IMR-90 (cell line): ENCODE data around the gene ATP2B1. TPM values are rescaled to one million over a fixed set of nuclear protein-coding genes. Genes with fewer than 3 reads are reported as not detected.

Experiments used
- ATAC-seq: fragments of 200-7000 bp; cut with Tn5 transposase; 2 replicates; pipeline ENCODE4 v1.9.1; 2020; ENCODE audit warnings: low read depth, mild to moderate bottlenecking, moderate library complexity
- BruUV-seq: library from RNA; stranded (reverse); fragments of 400-500 nt; replicated peaks from 2 replicates; lab custom pipeline; 2021; lab: Mats Ljungman, UMichigan
- CTCF ChIA-PET: fragments of 300-600 bp; formaldehyde crosslinking; extraction: SDS; loops from one replicate; lab custom pipeline; 2021; ENCODE audit warnings: antibody characterized with exemption; lab: Yijun Ruan, JAX
- POLR2A ChIA-PET: fragments of 300-600 bp; sonication (Branson Sonifier 250); formaldehyde crosslinking; loops from one replicate; lab custom pipeline; 2022; ENCODE audit warnings: antibody characterized with exemption; ENCODE audit not compliant: unreplicated experiment; lab: Charles Lee
- DNase-seq: peaks from one replicate; pipeline ENCODE4 v3.0.0; 2013
- H2AFZ ChIP-seq: replicated peaks from 2 replicates; pipeline ENCODE3; 2013; ENCODE audit warnings: low read length, mild to moderate bottlenecking; ENCODE audit not compliant: poor library complexity
- H2AK5ac ChIP-seq: 2 replicates; pipeline ENCODE4 v1.6.1; 2013; ENCODE audit warnings: low read depth, low read length, inconsistent platforms
- H2AK9ac ChIP-seq: replicated peaks from 2 replicates; pipeline ENCODE3; 2013; ENCODE audit warnings: mild to moderate bottlenecking, low read depth, low read length, moderate library complexity; ENCODE audit not compliant: poor library complexity
- H2BK120ac ChIP-seq: 2 replicates; pipeline ENCODE4 v1.6.1; 2013; ENCODE audit warnings: low read depth, low read length, inconsistent platforms
- H2BK15ac ChIP-seq: 3 replicates; pipeline ENCODE4 v1.6.1; 2013; ENCODE audit warnings: low read depth, low read length, inconsistent platforms
- H2BK20ac ChIP-seq: 2 replicates; pipeline ENCODE4 v1.6.1; 2013; ENCODE audit warnings: low read depth, mild to moderate bottlenecking, inconsistent platforms, low read length, moderate library complexity
- H2BK5ac ChIP-seq: 2 replicates; pipeline ENCODE4 v1.6.1; 2013; ENCODE audit warnings: mild to moderate bottlenecking, low read depth, low read length, inconsistent platforms; ENCODE audit not compliant: poor library complexity, severe bottlenecking
- H3K14ac ChIP-seq: replicated peaks from 2 replicates; pipeline ENCODE4 v1.6.1; 2013; ENCODE audit warnings: low read depth, low read length, inconsistent platforms
- H3K18ac ChIP-seq: 2 replicates; pipeline ENCODE4 v1.6.1; 2013; ENCODE audit warnings: low read depth, low read length, control low read depth
- H3K23ac ChIP-seq: 2 replicates; pipeline ENCODE4 v1.6.1; 2013; ENCODE audit warnings: low read depth, low read length, inconsistent platforms
- H3K27ac ChIP-seq: 2 replicates; pipeline ENCODE4 v1.5.1; 2013; ENCODE audit warnings: mild to moderate bottlenecking, control low read depth, low read length; ENCODE audit not compliant: insufficient read depth
- H3K27me3 ChIP-seq: 2 replicates; pipeline ENCODE4 v1.6.1; 2013; ENCODE audit warnings: low read length; ENCODE audit not compliant: control insufficient read depth, insufficient read depth
- H3K36me3 ChIP-seq: 2 replicates; pipeline ENCODE4 v1.6.1; 2013; ENCODE audit warnings: low read length, mixed read lengths; ENCODE audit not compliant: control insufficient read depth, insufficient read depth
- H3K4ac ChIP-seq: 2 replicates; pipeline ENCODE4 v1.6.1; 2013; ENCODE audit warnings: low read depth, low read length, inconsistent platforms
- H3K4me1 ChIP-seq: 2 replicates; pipeline ENCODE4 v1.6.1; 2013; ENCODE audit warnings: low read length, mixed read lengths; ENCODE audit not compliant: control insufficient read depth, insufficient read depth
- H3K4me2 ChIP-seq: 2 replicates; pipeline ENCODE4 v1.6.1; 2013; ENCODE audit warnings: low read depth, mild to moderate bottlenecking, control low read depth, low read length, moderate library complexity
- H3K4me3 ChIP-seq: 2 replicates; pipeline ENCODE4 v1.5.1; 2013; ENCODE audit warnings: low read depth, mild to moderate bottlenecking, control low read depth, low read length, moderate library complexity; ENCODE audit not compliant: insufficient read depth
- H3K56ac ChIP-seq: 2 replicates; pipeline ENCODE4 v1.6.1; 2013; ENCODE audit warnings: low read length, inconsistent platforms; ENCODE audit not compliant: insufficient read depth; ENCODE audit errors: extremely low read depth
- H3K79me1 ChIP-seq, 2 experiments: 2 replicates each; pipeline ENCODE4 v1.6.1; 2013; ENCODE audit warnings: low read length in 2 of 2, inconsistent platforms in 1 of 2, low read depth in 1 of 2
- H3K9ac ChIP-seq: 2 replicates; pipeline ENCODE4 v1.6.1; 2013; ENCODE audit warnings: low read depth, low read length, control low read depth
- H3K9me1 ChIP-seq: 2 replicates; pipeline ENCODE4 v1.6.1; 2013; ENCODE audit warnings: low read length, inconsistent platforms; ENCODE audit not compliant: insufficient read depth
- H3K9me3 ChIP-seq: 2 replicates; pipeline ENCODE4 v1.6.1; 2013; ENCODE audit warnings: low read length; ENCODE audit not compliant: control insufficient read depth, insufficient read depth
- H4K20me1 ChIP-seq: 2 replicates; pipeline ENCODE4 v1.6.1; 2013; ENCODE audit warnings: low read length, inconsistent platforms; ENCODE audit not compliant: insufficient read depth
- H4K5ac ChIP-seq: 2 replicates; pipeline ENCODE4 v1.6.1; 2013; ENCODE audit warnings: mild to moderate bottlenecking, low read depth, low read length, control low read depth
- H4K8ac ChIP-seq, 2 experiments: 2 replicates each; pipeline ENCODE4 v1.6.1; 2013; ENCODE audit warnings: low read depth in 2 of 2, low read length in 2 of 2, control low read depth in 1 of 2, inconsistent platforms in 1 of 2
- H4K91ac ChIP-seq: 2 replicates; pipeline ENCODE4 v1.6.1; 2013; ENCODE audit warnings: low read depth, low read length, inconsistent platforms; ENCODE audit not compliant: insufficient read depth
- BHLHE40 ChIP-seq: fragments of 150-350 bp; IDR thresholded peaks from 2 replicates; pipeline ENCODE4 v1.6.1; 2016; ENCODE audit warnings: mild to moderate bottlenecking, low read depth, low read length
- CEBPB ChIP-seq: IDR thresholded peaks from 2 replicates; pipeline ENCODE4 v1.6.1; 2012; ENCODE audit warnings: low read depth, low read length, improper control_type of control experiment
- CHD1 ChIP-seq: IDR thresholded peaks from 2 replicates; pipeline ENCODE4 v1.6.1; 2012; ENCODE audit warnings: low read depth, low read length, improper control_type of control experiment
- FOS ChIP-seq: fragments of 150-350 bp; IDR thresholded peaks from 2 replicates; pipeline ENCODE4 v1.6.1; 2016; ENCODE audit warnings: low read depth, low read length
- MAFK ChIP-seq: IDR thresholded peaks from 2 replicates; pipeline ENCODE4 v1.6.1; 2012; ENCODE audit warnings: low read depth, low read length, improper control_type of control experiment
- MAZ ChIP-seq: IDR thresholded peaks from 2 replicates; pipeline ENCODE4 v1.6.1; 2012; ENCODE audit warnings: low read depth, mild to moderate bottlenecking, low read length, improper control_type of control experiment, moderate library complexity, borderline replicate concordance
- MXI1 ChIP-seq: IDR thresholded peaks from 2 replicates; pipeline ENCODE4 v1.6.1; 2012; ENCODE audit warnings: low read depth, mild to moderate bottlenecking, low read length, moderate library complexity, borderline replicate concordance
- NFE2L2 ChIP-seq: fragments of 150-350 bp; IDR thresholded peaks from 2 replicates; pipeline ENCODE4 v1.6.1; 2016; ENCODE audit warnings: low read depth, mild to moderate bottlenecking, low read length
- POLR2A ChIP-seq: IDR thresholded peaks from 2 replicates; pipeline ENCODE4 v1.6.1; 2012; ENCODE audit warnings: mild to moderate bottlenecking, low read depth, low read length
- RAD21 ChIP-seq: IDR thresholded peaks from 2 replicates; pipeline ENCODE4 v1.6.1; 2012; ENCODE audit warnings: low read length, improper control_type of control experiment
- RCOR1 ChIP-seq: IDR thresholded peaks from 2 replicates; pipeline ENCODE4 v1.6.1; 2012; ENCODE audit warnings: mild to moderate bottlenecking, low read length, improper control_type of control experiment; ENCODE audit not compliant: insufficient replicate concordance
- RFX5 ChIP-seq: IDR thresholded peaks from 2 replicates; pipeline ENCODE4 v1.8.0; 2012; ENCODE audit warnings: low read depth, mild to moderate bottlenecking, low read length, moderate library complexity
- SMC3 ChIP-seq: fragments of 150-350 bp; IDR thresholded peaks from 2 replicates; pipeline ENCODE4 v1.6.1; 2016; ENCODE audit warnings: low read depth, mild to moderate bottlenecking, antibody characterized with exemption, low read length, moderate library complexity
- USF2 ChIP-seq: fragments of 150-350 bp; IDR thresholded peaks from 2 replicates; pipeline ENCODE4 v1.6.1; 2017; ENCODE audit warnings: mild to moderate bottlenecking, antibody characterized with exemption, low read length, low read depth
- WGBS, 2 experiments: methylation state at CpG; one replicate each; pipeline versions ENCODE4 v1.1.5 to v1.1.7; 2013; ENCODE audit warnings: missing lambda C conversion rate in 2 of 2; ENCODE audit not compliant: insufficient read length in 1 of 2; ENCODE audit errors: extremely low coverage in 2 of 2; 5-methylcytosine and 5-hydroxymethylcytosine counted together
- dilution Hi-C: fragments of 300-500 bp; cut with HindIII; formaldehyde crosslinking; loops from one replicate; pipeline ENCODE4 v1.14.3; 2018; ENCODE audit warnings: low sequenced_read_pairs; ENCODE audit not compliant: unreplicated experiment
- in situ Hi-C: fragments of 300-500 bp; cut with MboI; formaldehyde crosslinking; loops from 3 replicates; pipeline ENCODE4 v1.14.3; 2019; ENCODE audit warnings: low sequenced_read_pairs, inconsistent platforms, mixed read lengths
- intact Hi-C: fragments of 100-400 bp; cut with micrococcal nuclease; formaldehyde crosslinking; loops from 2 replicates; pipeline ENCODE4 v1.10.0; 2022
- polyA plus RNA-seq, 3 experiments: library from polyadenylated mRNA; depleted of rRNA; stranded (reverse); fragments of >200 nt; gene quantifications; 2 replicates each; pipeline ENCODE4 v1.2.3, GENCODE V29; 2012; ENCODE audit warnings: low replicate concordance in 1 of 3
- total RNA-seq: library from RNA; depleted of rRNA; stranded (reverse); fragments of >200 nt; gene quantifications from 2 replicates; pipeline ENCODE4 v1.2.3, GENCODE V29; 2012
- TF ChIP-seq, protein P1 (sequence below): fragments of 150-350 bp; IDR thresholded peaks from 2 replicates; pipeline ENCODE4 v1.6.1; 2016; ENCODE audit warnings: low read depth, mild to moderate bottlenecking, low read length, moderate library complexity, borderline replicate concordance
- TF ChIP-seq, protein P2 (sequence below): conservative IDR thresholded peaks from 2 replicates; pipeline ENCODE4 v1.5.1; 2012; ENCODE audit warnings: mild to moderate bottlenecking, low read depth, low read length, improper control_type of control experiment

ATP2B1 gene
- total and polyA plus RNA-seq, 2 of the 4 experiments (the other 2 are of a cell fraction) = 9.9 to 32.6 TPM

- Histone ChIP-seq H3K4me3 (no peak overlapping the region), H4K8ac (no peak overlapping the region), H3K79me1 (peaks cover 3 to 23% of the 10 kb centered on the region in 2 experiments; a peak in 3 of 4 replicates), H2BK20ac (no peak overlapping the region), H3K9me1 (peaks cover 3% of the 10 kb centered on the region), H2AK9ac (no peak overlapping the region), H2BK120ac (no peak overlapping the region), H4K91ac (no peak overlapping the region), H3K27me3 (no peaks in the 10 kb centered on the region), H3K23ac (no peak overlapping the region), H2BK15ac (no peak overlapping the region), H3K9me3 (no peaks in the 10 kb centered on the region), H3K18ac (no peak overlapping the region), H3K4ac (no peak overlapping the region), H4K20me1 (no peaks in the 10 kb centered on the region), H3K56ac (no peak overlapping the region), H3K27ac (no peak overlapping the region), H3K36me3 (peaks cover 8% of the 10 kb centered on the region), H4K5ac (no peak overlapping the region), H2AK5ac (no peak overlapping the region), H2BK5ac (no peak overlapping the region), H3K4me1 (peaks cover 2% of the 10 kb centered on the region), H3K9ac (no peak overlapping the region), H3K4me2 (no peak overlapping the region), H2AFZ (no peak overlapping the region), H3K14ac (0 out of 2 replicates have a peak overlapping the region, but pooled peaks have one; percentile 48)
- TF ChIP-seq FOS (no peak), CHD1 (no peak), BHLHE40 (no peak), MAZ (no peak), NFE2L2 (no peak), RAD21 (no peak), MAFK (no peak), RCOR1 (no peak), CEBPB (no peak), POLR2A (no peak), RFX5 (no peak), MXI1 (no peak), USF2 (no peak), SMC3 (no peak)
- TF ChIP-seq, protein P1, sequence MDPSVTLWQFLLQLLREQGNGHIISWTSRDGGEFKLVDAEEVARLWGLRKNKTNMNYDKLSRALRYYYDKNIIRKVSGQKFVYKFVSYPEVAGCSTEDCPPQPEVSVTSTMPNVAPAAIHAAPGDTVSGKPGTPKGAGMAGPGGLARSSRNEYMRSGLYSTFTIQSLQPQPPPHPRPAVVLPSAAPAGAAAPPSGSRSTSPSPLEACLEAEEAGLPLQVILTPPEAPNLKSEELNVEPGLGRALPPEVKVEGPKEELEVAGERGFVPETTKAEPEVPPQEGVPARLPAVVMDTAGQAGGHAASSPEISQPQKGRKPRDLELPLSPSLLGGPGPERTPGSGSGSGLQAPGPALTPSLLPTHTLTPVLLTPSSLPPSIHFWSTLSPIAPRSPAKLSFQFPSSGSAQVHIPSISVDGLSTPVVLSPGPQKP = no peak
- TF ChIP-seq, protein P2, sequence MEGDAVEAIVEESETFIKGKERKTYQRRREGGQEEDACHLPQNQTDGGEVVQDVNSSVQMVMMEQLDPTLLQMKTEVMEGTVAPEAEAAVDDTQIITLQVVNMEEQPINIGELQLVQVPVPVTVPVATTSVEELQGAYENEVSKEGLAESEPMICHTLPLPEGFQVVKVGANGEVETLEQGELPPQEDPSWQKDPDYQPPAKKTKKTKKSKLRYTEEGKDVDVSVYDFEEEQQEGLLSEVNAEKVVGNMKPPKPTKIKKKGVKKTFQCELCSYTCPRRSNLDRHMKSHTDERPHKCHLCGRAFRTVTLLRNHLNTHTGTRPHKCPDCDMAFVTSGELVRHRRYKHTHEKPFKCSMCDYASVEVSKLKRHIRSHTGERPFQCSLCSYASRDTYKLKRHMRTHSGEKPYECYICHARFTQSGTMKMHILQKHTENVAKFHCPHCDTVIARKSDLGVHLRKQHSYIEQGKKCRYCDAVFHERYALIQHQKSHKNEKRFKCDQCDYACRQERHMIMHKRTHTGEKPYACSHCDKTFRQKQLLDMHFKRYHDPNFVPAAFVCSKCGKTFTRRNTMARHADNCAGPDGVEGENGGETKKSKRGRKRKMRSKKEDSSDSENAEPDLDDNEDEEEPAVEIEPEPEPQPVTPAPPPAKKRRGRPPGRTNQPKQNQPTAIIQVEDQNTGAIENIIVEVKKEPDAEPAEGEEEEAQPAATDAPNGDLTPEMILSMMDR = no peak
- ChIA-PET CTCF (no interaction called here), POLR2A (no interaction called here)
- intact Hi-C loops (no loop called here), in situ Hi-C loops (no loop called here), dilution Hi-C loops (no loop called here)
- no peak for ATAC-seq
- WGBS, 2 experiments = no CpG with 5 or more reads among the region's 4 CpGs
- BruUV-seq = no TSS peak
- no peak for DNase-seq
Measured at GRCh38 chr12:89597210-89597609, 111.4 kb downstream of the ATP2B1 start.
